Measurements from ENCODE around the gene LRP1B. TPM values are rescaled to one million over a fixed set of nuclear protein-coding genes. Genes with fewer than 3 reads are reported as not detected.
"Not testable (repeated sequence)": the region's sequence is repeated elsewhere in the genome, so short reads cannot be mapped to it uniquely, and the experiment has no call there.

LRP1B gene
- total RNA-seq, 2 donors from 2014 or later: 0.02 TPM; not detected in 1

DNA sequence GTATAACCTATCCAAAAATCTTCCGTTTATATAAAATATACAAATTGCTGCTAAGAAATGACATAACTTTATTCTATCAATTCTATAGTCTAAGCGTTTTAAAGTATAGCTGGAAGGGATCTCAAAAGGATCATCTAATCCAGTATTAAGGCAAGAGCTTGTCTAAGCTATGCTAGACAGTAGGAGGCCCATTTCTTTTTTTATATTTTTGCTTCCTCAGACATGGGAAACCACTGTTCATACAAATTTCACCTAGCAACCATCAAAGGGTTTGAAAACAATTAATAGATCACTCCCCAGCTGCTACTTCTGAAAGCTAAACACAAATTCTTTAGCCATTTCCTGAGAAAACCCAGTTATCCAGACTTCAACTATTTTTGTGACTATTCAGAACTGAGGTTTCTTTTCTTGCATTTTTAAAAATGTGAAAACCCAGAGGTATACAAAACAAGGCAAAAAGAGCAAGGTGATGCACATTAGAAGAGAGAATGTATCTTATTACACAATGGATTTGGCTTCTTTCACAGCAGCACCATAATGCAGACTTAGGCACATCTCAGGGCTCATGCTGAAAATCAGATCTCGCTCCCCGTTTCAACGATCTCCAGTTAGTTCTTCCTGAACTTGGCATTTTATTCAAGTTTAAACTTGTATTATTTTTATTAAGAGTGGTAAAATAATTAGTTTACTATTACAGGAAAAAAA lies 274.4 kb downstream of the LRP1B start:
- Mint-ChIP-seq H3K4me1 (no peaks in the 10 kb centered on the region), H3K27me3 (no peaks in the 10 kb centered on the region), H3K27ac (no peak overlapping the region), H3K4me3 (no peak overlapping the region), H3K36me3 (ENCODE audit: low read depth) (no peaks in the 10 kb centered on the region)
- no peak for DNase-seq
- H3K9me3 ChIP-seq (ENCODE audit: control insufficient read depth, low read length, poor library complexity, severe bottlenecking): no peaks in the 10 kb centered on the region
- ATAC-seq: no peak

DNA sequence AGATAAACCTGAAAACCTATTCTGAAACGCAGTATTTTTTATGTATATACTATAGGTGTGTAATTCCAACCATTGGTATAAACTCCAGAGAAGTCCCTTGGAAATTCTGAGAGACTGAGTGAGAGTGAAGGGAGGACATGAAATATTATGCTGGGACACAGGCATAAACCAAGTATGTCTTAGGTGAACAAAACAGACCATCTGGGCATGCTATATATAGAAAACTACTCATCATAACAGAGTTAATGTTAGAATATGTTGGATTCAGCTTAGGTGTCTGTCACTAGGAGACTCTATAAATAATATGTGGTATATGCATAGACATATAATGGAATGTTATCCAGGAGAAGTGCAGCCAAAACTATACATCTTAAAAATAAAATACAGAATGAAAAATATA lies 282.6 kb downstream of the LRP1B start:
- Mint-ChIP-seq H3K4me3 (no peak overlapping the region), H3K27me3 (no peaks in the 10 kb centered on the region), H3K36me3 (ENCODE audit: low read depth) (no peaks in the 10 kb centered on the region), H3K4me1 (no peaks in the 10 kb centered on the region), H3K27ac (no peak overlapping the region)
- DNase-seq (no peak), ATAC-seq (no peak)
- no peaks in the 10 kb centered on the region for H3K9me3 ChIP-seq (ENCODE audit: control insufficient read depth, low read length, poor library complexity, severe bottlenecking)

DNA sequence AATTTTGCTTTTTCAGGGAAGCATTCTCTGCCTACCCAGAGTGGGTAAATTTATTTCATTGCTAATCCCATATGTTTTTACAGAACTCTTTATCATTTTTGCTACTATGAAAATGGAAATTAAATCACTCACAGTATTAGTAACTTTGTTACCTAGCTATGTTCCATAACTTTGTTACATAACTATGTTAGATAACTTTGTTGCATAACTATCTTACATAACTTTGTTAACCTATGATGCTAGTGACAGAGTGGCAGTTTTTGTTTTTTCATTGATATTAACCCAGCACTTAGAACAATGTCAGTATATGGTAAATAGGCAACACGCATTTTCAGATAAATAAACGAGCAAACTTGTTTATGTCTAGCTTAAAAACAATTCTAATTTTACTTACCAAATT lies 286.6 kb downstream of the LRP1B start:
- H3K9me3 ChIP-seq (ENCODE audit: control insufficient read depth, low read length, poor library complexity, severe bottlenecking): no peaks in the 10 kb centered on the region
- Mint-ChIP-seq H3K27ac (no peak overlapping the region), H3K36me3 (ENCODE audit: low read depth) (no peaks in the 10 kb centered on the region), H3K4me1 (no peaks in the 10 kb centered on the region), H3K27me3 (no peaks in the 10 kb centered on the region), H3K4me3 (no peak overlapping the region)
- DNase-seq (no peak), ATAC-seq (no peak)

DNA sequence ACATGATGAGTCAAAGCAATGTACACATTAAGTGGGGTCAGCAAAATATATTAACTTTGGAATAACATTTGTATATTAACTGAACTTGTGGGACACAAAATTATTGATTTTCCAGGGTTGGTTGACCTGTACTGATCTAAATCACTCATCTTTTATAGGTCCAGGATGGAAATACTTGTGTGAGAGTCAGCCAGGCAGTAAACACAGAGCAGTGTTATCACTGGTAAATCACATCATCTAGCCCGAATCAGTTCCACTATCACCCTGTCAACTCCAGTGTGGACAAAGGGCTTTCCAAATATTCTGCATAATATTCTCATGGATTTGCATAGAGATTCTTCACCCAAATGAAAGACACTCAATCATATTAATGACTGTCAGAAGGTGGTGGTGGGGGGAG lies 295.7 kb downstream of the LRP1B start:
- no peak for DNase-seq
- H3K4me3 Mint-ChIP-seq: no peak overlapping the region
- no peaks in the 10 kb centered on the region for H3K27me3 Mint-ChIP-seq
- no peaks in the 10 kb centered on the region for H3K4me1 Mint-ChIP-seq
- no peaks in the 10 kb centered on the region for H3K9me3 ChIP-seq (ENCODE audit: control insufficient read depth, low read length, poor library complexity, severe bottlenecking)
- no peak for ATAC-seq
- no peaks in the 10 kb centered on the region for H3K36me3 Mint-ChIP-seq (ENCODE audit: low read depth)
- no peak overlapping the region for H3K27ac Mint-ChIP-seq

DNA sequence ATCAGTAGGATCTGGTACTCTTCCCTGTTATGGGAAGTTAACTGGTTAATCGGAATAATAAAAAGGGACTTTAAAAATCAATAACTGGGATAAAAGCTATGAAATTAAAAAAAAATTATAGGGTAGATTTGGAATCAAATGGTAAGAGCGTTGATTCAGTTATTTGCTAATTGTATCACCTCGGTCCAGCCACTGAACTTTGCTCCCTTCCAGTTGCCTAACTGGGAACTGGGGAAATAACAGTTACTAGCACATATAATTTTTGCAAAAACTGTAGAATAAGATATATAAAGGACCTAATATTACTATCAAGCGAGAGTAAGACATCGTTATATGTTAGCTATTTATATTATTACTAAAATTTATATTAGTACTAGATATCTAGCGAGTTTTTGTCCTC lies 302.1 kb downstream of the LRP1B start:
- DNase-seq (no peak), ATAC-seq (no peak)
- Mint-ChIP-seq H3K4me1 (no peaks in the 10 kb centered on the region), H3K36me3 (ENCODE audit: low read depth) (no peaks in the 10 kb centered on the region), H3K27ac (no peak overlapping the region), H3K4me3 (no peak overlapping the region), H3K27me3 (no peaks in the 10 kb centered on the region)
- no peaks in the 10 kb centered on the region for H3K9me3 ChIP-seq (ENCODE audit: control insufficient read depth, low read length, poor library complexity, severe bottlenecking)

DNA sequence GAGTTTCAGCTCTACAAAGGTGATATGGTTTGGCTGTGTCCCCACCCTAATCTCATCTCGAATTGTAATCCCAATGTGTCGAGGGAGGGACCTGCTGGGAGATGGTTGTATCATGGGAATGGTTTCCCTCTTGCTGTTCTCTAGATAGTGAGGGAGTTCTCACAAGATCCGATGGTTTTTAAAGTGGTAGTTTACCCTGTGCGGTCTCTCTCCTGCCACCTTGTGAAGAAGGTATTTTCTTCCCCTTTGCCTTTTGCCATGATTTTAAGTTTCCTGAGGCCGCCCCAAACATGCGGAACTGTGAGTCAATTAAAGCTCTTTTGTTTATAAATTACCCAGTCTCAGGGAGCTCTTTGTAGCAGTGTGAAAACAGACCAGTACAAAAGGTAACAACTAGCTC lies 306.0 kb downstream of the LRP1B start:
- H3K27ac Mint-ChIP-seq: no peak overlapping the region
- no peaks in the 10 kb centered on the region for H3K27me3 Mint-ChIP-seq
- ATAC-seq (no peak), DNase-seq (no peak)
- H3K36me3 Mint-ChIP-seq (ENCODE audit: low read depth): no peaks in the 10 kb centered on the region
- H3K4me1 Mint-ChIP-seq: no peaks in the 10 kb centered on the region
- H3K4me3 Mint-ChIP-seq: no peak overlapping the region
- no peaks in the 10 kb centered on the region for H3K9me3 ChIP-seq (ENCODE audit: control insufficient read depth, low read length, poor library complexity, severe bottlenecking)

DNA sequence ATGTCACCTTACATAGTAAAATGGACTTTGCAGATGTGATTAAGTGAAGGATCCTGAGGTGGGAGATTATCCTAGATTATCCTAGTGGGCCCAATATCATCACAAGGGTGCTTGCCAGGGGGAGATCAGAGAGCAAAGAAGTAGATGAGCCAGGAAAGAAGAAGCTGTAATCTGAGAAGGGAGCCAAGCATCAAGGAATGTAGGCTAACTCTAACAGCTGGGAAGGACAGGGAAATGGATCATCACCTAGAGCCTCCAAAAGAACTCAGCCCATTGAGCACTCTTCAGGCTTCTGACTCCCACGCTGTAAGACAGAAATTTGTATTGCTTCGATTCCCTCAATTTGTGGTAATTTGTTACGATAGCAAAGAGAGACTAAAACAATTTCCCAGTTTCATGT lies 309.9 kb downstream of the LRP1B start:
- DNase-seq (no peak), ATAC-seq (no peak)
- Mint-ChIP-seq H3K27ac (no peak overlapping the region), H3K4me3 (no peak overlapping the region), H3K36me3 (ENCODE audit: low read depth) (no peaks in the 10 kb centered on the region), H3K4me1 (no peaks in the 10 kb centered on the region), H3K27me3 (no peaks in the 10 kb centered on the region)
- no peaks in the 10 kb centered on the region for H3K9me3 ChIP-seq (ENCODE audit: control insufficient read depth, low read length, poor library complexity, severe bottlenecking)

DNA sequence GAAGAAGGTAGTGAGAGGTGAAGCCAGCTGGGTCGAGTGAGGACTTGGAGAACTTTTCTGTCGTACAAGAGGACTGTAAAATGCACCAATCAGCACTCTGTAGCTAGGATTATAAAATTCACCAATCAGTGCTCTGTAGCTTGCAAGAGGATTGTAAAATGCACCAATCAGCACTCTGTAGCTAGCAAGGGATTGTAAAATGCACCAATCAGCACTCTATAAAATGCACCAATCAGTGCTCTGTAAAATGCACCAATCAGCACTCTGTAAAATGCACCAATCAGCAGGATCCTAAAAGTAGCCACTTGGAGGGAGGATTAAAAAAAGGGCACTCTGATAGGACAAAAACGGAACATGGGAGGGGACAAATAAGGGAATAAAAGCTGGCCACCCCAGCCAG lies 315.5 kb downstream of the LRP1B start:
- ATAC-seq; H3K27me3 Mint-ChIP-seq; H3K27ac Mint-ChIP-seq; H3K4me3 Mint-ChIP-seq; H3K9me3 ChIP-seq (ENCODE audit: control insufficient read depth, low read length, poor library complexity, severe bottlenecking); H3K4me1 Mint-ChIP-seq; H3K36me3 Mint-ChIP-seq (ENCODE audit: low read depth); DNase-seq: not testable (repeated sequence)

DNA sequence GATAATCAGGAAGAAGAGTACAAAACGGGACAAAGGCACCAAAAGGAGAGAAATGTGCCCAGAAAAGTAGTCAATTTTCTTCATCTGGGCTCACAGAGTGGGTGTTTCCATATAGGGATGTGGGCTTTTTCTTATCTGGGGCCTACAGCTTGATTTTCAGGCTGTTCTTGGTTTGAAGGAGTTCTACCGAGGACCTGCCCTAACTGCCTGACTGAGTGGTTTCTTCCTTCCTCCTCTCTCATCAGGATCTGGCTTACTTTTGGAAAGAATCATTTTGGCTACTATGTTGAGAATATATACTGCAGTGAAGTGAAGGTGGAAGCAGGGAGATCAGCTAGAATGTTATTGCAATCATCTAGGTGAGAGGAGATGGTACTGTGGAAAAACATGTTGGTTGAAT lies 316.7 kb downstream of the LRP1B start:
- Mint-ChIP-seq H3K27ac (no peak overlapping the region), H3K36me3 (ENCODE audit: low read depth) (no peaks in the 10 kb centered on the region), H3K4me1 (no peaks in the 10 kb centered on the region), H3K27me3 (no peaks in the 10 kb centered on the region), H3K4me3 (no peak overlapping the region)
- ATAC-seq (no peak), DNase-seq (no peak)
- no peaks in the 10 kb centered on the region for H3K9me3 ChIP-seq (ENCODE audit: control insufficient read depth, low read length, poor library complexity, severe bottlenecking)

DNA sequence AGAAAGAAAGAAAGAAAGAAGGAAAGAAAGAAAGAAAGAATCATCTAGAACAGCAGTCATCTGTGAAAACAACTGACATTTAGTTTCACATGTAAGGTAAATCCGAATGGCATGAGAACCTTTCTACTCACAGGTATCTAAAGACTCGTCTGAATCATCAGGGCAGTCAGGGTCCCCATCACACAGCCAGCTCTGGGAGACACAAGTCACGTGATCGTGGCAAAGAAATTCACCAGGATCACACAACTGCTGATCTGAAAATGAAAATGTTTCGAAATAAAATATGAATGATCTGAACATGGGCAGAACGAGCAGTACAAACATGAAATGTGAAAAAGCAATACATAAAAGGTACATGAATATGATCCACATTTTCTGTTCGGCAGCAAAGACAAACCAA lies 320.7 kb downstream of the LRP1B start:
- no peaks in the 10 kb centered on the region for H3K36me3 Mint-ChIP-seq (ENCODE audit: low read depth)
- no peaks in the 10 kb centered on the region for H3K27me3 Mint-ChIP-seq
- H3K4me1 Mint-ChIP-seq: no peaks in the 10 kb centered on the region
- H3K4me3 Mint-ChIP-seq: no peak overlapping the region
- no peak overlapping the region for H3K27ac Mint-ChIP-seq
- ATAC-seq (no peak), DNase-seq (no peak)
- H3K9me3 ChIP-seq (ENCODE audit: control insufficient read depth, low read length, poor library complexity, severe bottlenecking): no peaks in the 10 kb centered on the region

DNA sequence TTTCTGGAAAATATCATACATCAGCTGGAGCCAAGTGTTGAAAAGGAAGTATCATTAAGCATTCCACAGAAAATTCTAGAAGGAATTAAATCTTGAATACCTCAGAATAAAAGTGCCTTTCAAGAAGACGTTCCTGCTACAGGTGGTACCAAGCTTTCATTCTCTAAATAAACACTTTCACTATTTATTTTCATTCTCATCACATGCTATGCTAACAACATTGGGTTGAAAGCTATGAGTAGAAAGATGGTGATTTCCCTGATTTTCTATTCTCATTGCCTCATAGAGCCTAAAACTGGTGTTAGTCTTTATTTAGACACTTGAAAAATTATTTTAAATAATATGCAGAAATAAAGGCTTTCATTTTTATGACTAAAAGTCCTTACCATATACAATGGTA lies 324.7 kb downstream of the LRP1B start:
- Mint-ChIP-seq H3K4me3 (no peak overlapping the region), H3K36me3 (ENCODE audit: low read depth) (no peaks in the 10 kb centered on the region), H3K27ac (no peak overlapping the region), H3K27me3 (no peaks in the 10 kb centered on the region), H3K4me1 (no peaks in the 10 kb centered on the region)
- no peaks in the 10 kb centered on the region for H3K9me3 ChIP-seq (ENCODE audit: control insufficient read depth, low read length, poor library complexity, severe bottlenecking)
- ATAC-seq: no peak
- no peak for DNase-seq

DNA sequence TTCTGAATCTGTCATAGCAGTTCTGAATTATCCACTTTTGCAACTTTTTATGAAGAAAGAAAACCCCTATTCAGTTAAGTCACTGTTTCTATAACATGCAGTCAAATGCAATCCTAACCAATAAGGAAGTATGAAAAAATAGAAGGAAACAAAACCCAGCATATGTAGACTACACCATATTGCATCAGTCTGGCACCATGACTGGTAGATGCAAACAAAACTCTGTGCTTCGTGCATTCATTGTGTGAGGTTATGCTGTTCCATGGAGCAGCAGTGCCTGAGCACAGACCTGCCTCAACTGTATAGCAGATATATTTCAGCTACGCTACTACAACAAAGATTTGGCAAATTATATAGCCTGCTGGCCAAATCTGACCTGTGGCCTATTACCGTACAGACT lies 325.5 kb downstream of the LRP1B start:
- H3K27me3 Mint-ChIP-seq: no peaks in the 10 kb centered on the region
- ATAC-seq (no peak), DNase-seq (no peak)
- no peaks in the 10 kb centered on the region for H3K9me3 ChIP-seq (ENCODE audit: control insufficient read depth, low read length, poor library complexity, severe bottlenecking)
- no peak overlapping the region for H3K4me3 Mint-ChIP-seq
- no peaks in the 10 kb centered on the region for H3K36me3 Mint-ChIP-seq (ENCODE audit: low read depth)
- no peaks in the 10 kb centered on the region for H3K4me1 Mint-ChIP-seq
- H3K27ac Mint-ChIP-seq: no peak overlapping the region

DNA sequence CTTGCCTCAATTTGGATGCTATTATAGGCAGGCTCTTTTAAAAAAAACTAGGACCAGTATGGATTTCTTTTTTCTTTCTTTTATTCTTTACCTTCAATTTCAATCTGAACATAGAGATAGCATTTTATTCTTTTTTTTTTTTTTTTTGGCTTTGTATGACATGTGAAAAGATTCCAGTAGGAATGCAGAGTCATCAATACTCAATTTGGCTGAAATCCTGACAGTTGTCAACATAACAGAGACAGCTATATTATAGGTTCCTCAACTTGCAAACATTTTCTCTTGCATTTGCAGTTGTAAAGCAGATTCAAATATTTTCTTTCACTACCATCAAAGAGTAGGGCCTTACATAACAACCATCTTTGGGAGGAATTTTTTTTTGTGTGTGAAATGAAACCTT lies 334.4 kb downstream of the LRP1B start:
- ATAC-seq: no peak
- Mint-ChIP-seq H3K4me1 (no peaks in the 10 kb centered on the region), H3K27ac (no peak overlapping the region), H3K4me3 (no peak overlapping the region), H3K36me3 (ENCODE audit: low read depth) (no peaks in the 10 kb centered on the region), H3K27me3 (no peaks in the 10 kb centered on the region)
- no peaks in the 10 kb centered on the region for H3K9me3 ChIP-seq (ENCODE audit: control insufficient read depth, low read length, poor library complexity, severe bottlenecking)
- no peak for DNase-seq

DNA sequence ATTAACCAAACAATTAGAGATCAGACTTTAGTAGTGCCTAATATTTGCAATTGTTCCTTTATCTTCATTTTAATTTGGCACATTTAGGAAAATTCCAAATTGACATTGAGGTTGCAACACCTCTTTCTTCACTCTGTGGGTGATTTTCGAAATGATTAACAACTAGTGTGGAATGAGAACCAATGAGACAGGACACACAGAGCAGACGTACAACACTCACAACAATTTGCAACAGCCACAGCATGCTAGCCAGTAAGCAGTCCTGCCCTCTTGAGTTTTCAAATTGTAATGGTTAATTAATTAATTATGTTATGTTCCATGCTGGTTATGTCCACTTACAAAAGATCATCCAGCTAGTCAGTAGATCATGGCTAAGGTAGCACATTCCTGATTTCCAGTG lies 339.3 kb downstream of the LRP1B start:
- Mint-ChIP-seq H3K4me1 (no peaks in the 10 kb centered on the region), H3K4me3 (no peak overlapping the region), H3K27ac (no peak overlapping the region), H3K27me3 (no peaks in the 10 kb centered on the region), H3K36me3 (ENCODE audit: low read depth) (no peaks in the 10 kb centered on the region)
- H3K9me3 ChIP-seq (ENCODE audit: control insufficient read depth, low read length, poor library complexity, severe bottlenecking): no peaks in the 10 kb centered on the region
- ATAC-seq (no peak), DNase-seq (no peak)

All from T-helper 17 cell (primary cell).